GM23338 (cell line): ENCODE measurements around the gene LAMC3. TPM values are rescaled to one million over a fixed set of nuclear protein-coding genes. Genes with fewer than 3 reads are reported as not detected.
A peak's percentile ranks its signal among the peaks of the same experiment; 100 is the strongest.

Experiments
- ATAC-seq: fragments of 200-7000 bp; cut with Tn5 transposase; 3 replicates; pipeline ENCODE4 v1.9.1; 2020
- DNase-seq: peaks from one replicate; pipeline ENCODE4 v3.0.0-alpha.2; 2015; ENCODE audit warnings: low spot score
- H2AFZ ChIP-seq: fragments of 200-600 bp; sonication (generic); 2 replicates; pipeline ENCODE4 v1.8.0; 2016; ENCODE audit warnings: antibody characterized with exemption, mild to moderate bottlenecking, moderate library complexity
- H3F3A ChIP-seq: fragments of 200-600 bp; sonication (generic); replicated peaks from 2 replicates; pipeline ENCODE4 v1.8.0; 2017; ENCODE audit warnings: antibody characterized with exemption, mixed run types, low read depth
- H3K27ac ChIP-seq: fragments of 200-600 bp; sonication (generic); 2 replicates; pipeline ENCODE4 v1.6.1; 2016; ENCODE audit warnings: low read depth
- H3K27me3 ChIP-seq: fragments of 200-600 bp; sonication (generic); 2 replicates; pipeline ENCODE4 v1.8.0; 2016; ENCODE audit warnings: mild to moderate bottlenecking, mixed run types, moderate library complexity; ENCODE audit not compliant: insufficient read depth
- H3K36me3 ChIP-seq: fragments of 200-600 bp; sonication (generic); 2 replicates; pipeline ENCODE4 v1.8.0; 2016; ENCODE audit warnings: mild to moderate bottlenecking; ENCODE audit not compliant: insufficient read depth
- H3K4me1 ChIP-seq: fragments of 200-600 bp; sonication (generic); 2 replicates; pipeline ENCODE4 v1.8.0; 2016; ENCODE audit warnings: mild to moderate bottlenecking, moderate library complexity; ENCODE audit not compliant: insufficient read depth
- H3K4me2 ChIP-seq: fragments of 200-600 bp; sonication (generic); 2 replicates; pipeline ENCODE4 v1.7.1; 2017; ENCODE audit warnings: mixed run types
- H3K4me3 ChIP-seq: fragments of 200-600 bp; sonication (generic); 2 replicates; pipeline ENCODE4 v1.6.1; 2016; ENCODE audit warnings: mixed run types
- H3K79me2 ChIP-seq: fragments of 200-600 bp; sonication (generic); replicated peaks from 2 replicates; pipeline ENCODE4 v1.8.0; 2017; ENCODE audit warnings: mild to moderate bottlenecking; ENCODE audit not compliant: insufficient read depth
- H3K9me2 ChIP-seq: fragments of 200-600 bp; sonication (generic); 2 replicates; pipeline ENCODE4 v1.8.0; 2017; ENCODE audit not compliant: insufficient read depth
- H4K20me1 ChIP-seq: fragments of 200-600 bp; sonication (generic); replicated peaks from 2 replicates; pipeline ENCODE4 v1.8.0; 2017; ENCODE audit warnings: mild to moderate bottlenecking; ENCODE audit not compliant: insufficient read depth
- H3K27ac Mint-ChIP-seq: 2 replicates; pipeline ENCODE4 v1.8.0; 2020; ENCODE audit warnings: inconsistent platforms, mild to moderate bottlenecking, moderate library complexity, mixed read lengths
- H3K27me3 Mint-ChIP-seq: 3 replicates; pipeline ENCODE4 v1.8.0; 2022; ENCODE audit warnings: low read depth, mild to moderate bottlenecking, moderate library complexity, mixed read lengths, inconsistent platforms; ENCODE audit not compliant: insufficient read depth, poor library complexity
- H3K36me3 Mint-ChIP-seq: 3 replicates; pipeline ENCODE4 v1.8.0; 2021; ENCODE audit warnings: low read depth, mild to moderate bottlenecking, inconsistent platforms, moderate library complexity, mixed read lengths
- H3K4me1 Mint-ChIP-seq: 3 replicates; pipeline ENCODE4 v1.8.0; 2020; ENCODE audit warnings: mild to moderate bottlenecking, inconsistent platforms, mixed read lengths
- H3K4me3 Mint-ChIP-seq: 3 replicates; pipeline ENCODE4 v1.8.0; 2021; ENCODE audit warnings: moderate library complexity, mild to moderate bottlenecking, inconsistent platforms, mixed read lengths
- H3K9me3 Mint-ChIP-seq: 3 replicates; pipeline ENCODE4 v1.8.0; 2020; ENCODE audit warnings: moderate library complexity, mild to moderate bottlenecking, inconsistent platforms, mixed read lengths
- CREB1 ChIP-seq: fragments of 250-450 bp; sonication (Bioruptor Pico); IDR thresholded peaks from 2 replicates; pipeline ENCODE4 v1.5.0; 2020; ENCODE audit warnings: low read depth, mild to moderate bottlenecking, moderate library complexity
- EZH2 ChIP-seq: fragments of 200-600 bp; sonication (generic); IDR thresholded peaks from one replicate; pipeline ENCODE4 v1.8.0; 2017; ENCODE audit warnings: antibody characterized with exemption, mild to moderate bottlenecking, low read depth; ENCODE audit not compliant: unreplicated experiment
- EZH2phosphoT487 ChIP-seq: fragments of 200-600 bp; sonication (generic); IDR thresholded peaks from one replicate; pipeline ENCODE4 v1.8.1; 2018; ENCODE audit warnings: antibody characterized with exemption; ENCODE audit not compliant: unreplicated experiment
- JUNB ChIP-seq: IDR thresholded peaks from one replicate; pipeline ENCODE4 v1.6.1; 2016; ENCODE audit warnings: antibody characterized with exemption; ENCODE audit not compliant: unreplicated experiment
- REST ChIP-seq: IDR thresholded peaks from one replicate; pipeline ENCODE4 v1.6.1; 2018; ENCODE audit warnings: antibody characterized with exemption; ENCODE audit not compliant: unreplicated experiment
- ZNF114 ChIP-seq: fragments of 250-450 bp; sonication (Bioruptor Pico); IDR thresholded peaks from 2 replicates; pipeline ENCODE4 v1.5.0; 2020; ENCODE audit warnings: mild to moderate bottlenecking, moderate library complexity
- ZNF331 ChIP-seq: fragments of 250-450 bp; sonication (Bioruptor Pico); IDR thresholded peaks from 2 replicates; pipeline ENCODE4 v1.5.0; 2020; ENCODE audit warnings: low read depth, mild to moderate bottlenecking, moderate library complexity
- polyA plus RNA-seq: library from polyadenylated mRNA; unstranded; fragments of >200 nt; fragmentation: Nextera tagmentation; extraction: Ambion mirVana; gene quantifications from 2 replicates; pipeline ENCODE4 v1.2.1, GENCODE V29; 2016
- total RNA-seq: library from RNA; depleted of rRNA; stranded (reverse); fragments of >200 nt; shearing (Covaris generic); gene quantifications from 2 replicates; pipeline ENCODE4 v1.2.3, GENCODE V29; 2014
- TF ChIP-seq, protein P1 (sequence below): IDR thresholded peaks from 2 replicates; pipeline ENCODE4 v1.6.1; 2016; ENCODE audit warnings: antibody characterized with exemption

LAMC3 gene
- total and polyA plus RNA-seq, 2 experiments from 2014 or later = 9.0 to 27.4 TPM

DNA sequence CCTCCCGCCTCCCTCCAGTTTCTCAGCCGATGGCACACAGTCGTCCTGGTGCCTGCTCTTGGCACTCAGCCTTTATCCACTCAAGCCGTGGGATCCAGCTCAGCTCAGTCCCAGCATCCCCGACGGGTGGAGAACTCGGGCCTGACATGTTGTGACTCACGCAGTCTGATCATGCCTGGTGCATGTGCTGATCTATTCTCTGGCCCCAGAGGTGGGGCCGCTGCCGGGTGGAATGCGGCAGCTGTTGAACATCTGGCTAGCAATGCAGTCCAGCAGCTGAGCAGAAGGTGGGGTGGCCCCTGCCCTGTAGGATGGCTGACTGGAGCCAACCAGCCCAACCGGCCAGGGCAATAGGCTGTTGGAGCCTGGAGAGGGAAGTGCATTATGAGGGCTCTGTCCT, 85.6 kb downstream of the LAMC3 start (continued):
- TF ChIP-seq, protein P1, sequence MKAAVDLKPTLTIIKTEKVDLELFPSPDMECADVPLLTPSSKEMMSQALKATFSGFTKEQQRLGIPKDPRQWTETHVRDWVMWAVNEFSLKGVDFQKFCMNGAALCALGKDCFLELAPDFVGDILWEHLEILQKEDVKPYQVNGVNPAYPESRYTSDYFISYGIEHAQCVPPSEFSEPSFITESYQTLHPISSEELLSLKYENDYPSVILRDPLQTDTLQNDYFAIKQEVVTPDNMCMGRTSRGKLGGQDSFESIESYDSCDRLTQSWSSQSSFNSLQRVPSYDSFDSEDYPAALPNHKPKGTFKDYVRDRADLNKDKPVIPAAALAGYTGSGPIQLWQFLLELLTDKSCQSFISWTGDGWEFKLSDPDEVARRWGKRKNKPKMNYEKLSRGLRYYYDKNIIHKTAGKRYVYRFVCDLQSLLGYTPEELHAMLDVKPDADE = no peak
- TF ChIP-seq JUNB (no peak), EZH2 (no peak), EZH2phosphoT487 (no peak), ZNF114 (CRISPR knock-in tag) (no peak)

DNA sequence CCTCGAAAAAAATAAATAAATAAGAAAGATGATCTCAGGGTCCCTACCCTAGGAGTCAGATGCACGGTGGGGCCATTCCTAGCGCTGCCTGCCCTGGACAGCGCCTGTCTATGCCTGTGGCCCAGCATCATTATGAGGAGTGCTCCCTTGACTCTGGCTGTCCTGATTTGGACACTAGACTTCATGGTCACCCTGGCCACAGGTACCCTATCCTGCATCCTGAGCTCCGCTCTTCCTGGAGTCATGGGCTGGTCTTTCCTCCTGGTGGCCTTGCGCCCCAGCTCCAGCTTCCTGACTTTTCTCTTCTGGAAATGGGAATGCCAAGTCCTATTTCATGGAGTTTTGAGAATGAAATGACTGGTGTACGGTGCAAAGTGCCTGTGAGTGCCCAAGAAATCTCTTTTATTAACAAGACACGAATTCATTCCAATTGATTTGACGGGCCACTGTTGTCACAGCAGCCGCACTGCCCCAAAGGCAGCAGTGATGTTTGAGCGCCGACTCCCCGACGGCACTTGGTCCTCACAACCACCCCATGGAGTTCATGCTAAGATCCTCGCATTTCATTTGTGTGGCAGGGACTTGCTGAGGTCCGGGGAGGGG, 86.8 kb downstream of the LAMC3 start:
- Histone ChIP-seq H3K79me2 (peaks cover 20% of the 10 kb centered on the region), H3K27ac (no peak overlapping the region), H3K36me3 (no peaks in the 10 kb centered on the region), H3K9me2 (no peaks in the 10 kb centered on the region), H3K4me2 (peak overlapping the region; percentile 71), H3K4me1 (peaks cover 38% of the 10 kb centered on the region), H3F3A (peaks cover 9% of the 10 kb centered on the region; the same call in 1 of the 2 replicates), H3K4me3 (peak overlapping the region; percentile 85), H3K27me3 (no peaks in the 10 kb centered on the region), H4K20me1 (no peaks in the 10 kb centered on the region; the same call in 1 of the 2 replicates), H2AFZ (peak overlapping the region; percentile 80; the same call in 1 of the 2 replicates)
- peaks cover 27% of the 10 kb centered on the region for H3K36me3 Mint-ChIP-seq
- H3K27me3 Mint-ChIP-seq = peaks cover 12% of the 10 kb centered on the region
- H3K9me3 Mint-ChIP-seq = no peaks in the 10 kb centered on the region
- TF ChIP-seq ZNF331 (CRISPR knock-in tag) (no peak), REST (no peak), EZH2phosphoT487 (no peak), CREB1 (no peak)
- TF ChIP-seq, protein P1 = no peak
- peaks cover 42% of the 10 kb centered on the region for H3K4me1 Mint-ChIP-seq
- DNase-seq (no peak), ATAC-seq (no peak)
- peak overlapping the region; percentile 75 for H3K4me3 Mint-ChIP-seq
- H3K27ac Mint-ChIP-seq = no peak overlapping the region
